ENCODE results near the gene BBS2.

- TF ChIP-seq, protein P1, sequence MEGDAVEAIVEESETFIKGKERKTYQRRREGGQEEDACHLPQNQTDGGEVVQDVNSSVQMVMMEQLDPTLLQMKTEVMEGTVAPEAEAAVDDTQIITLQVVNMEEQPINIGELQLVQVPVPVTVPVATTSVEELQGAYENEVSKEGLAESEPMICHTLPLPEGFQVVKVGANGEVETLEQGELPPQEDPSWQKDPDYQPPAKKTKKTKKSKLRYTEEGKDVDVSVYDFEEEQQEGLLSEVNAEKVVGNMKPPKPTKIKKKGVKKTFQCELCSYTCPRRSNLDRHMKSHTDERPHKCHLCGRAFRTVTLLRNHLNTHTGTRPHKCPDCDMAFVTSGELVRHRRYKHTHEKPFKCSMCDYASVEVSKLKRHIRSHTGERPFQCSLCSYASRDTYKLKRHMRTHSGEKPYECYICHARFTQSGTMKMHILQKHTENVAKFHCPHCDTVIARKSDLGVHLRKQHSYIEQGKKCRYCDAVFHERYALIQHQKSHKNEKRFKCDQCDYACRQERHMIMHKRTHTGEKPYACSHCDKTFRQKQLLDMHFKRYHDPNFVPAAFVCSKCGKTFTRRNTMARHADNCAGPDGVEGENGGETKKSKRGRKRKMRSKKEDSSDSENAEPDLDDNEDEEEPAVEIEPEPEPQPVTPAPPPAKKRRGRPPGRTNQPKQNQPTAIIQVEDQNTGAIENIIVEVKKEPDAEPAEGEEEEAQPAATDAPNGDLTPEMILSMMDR (IDR thresholded peaks at IDR 0.05) = no peak
- no peak for TF ChIP-seq POLR2A (IDR thresholded peaks at IDR 0.05)
Measured at GRCh38 chr16:56542039-56542438, 22.2 kb upstream of the BBS2 start.

Measured in uterus (tissue), 2 donors.